ENCODE results near the gene PPP2R2D. TPM values are rescaled to one million over a fixed set of nuclear protein-coding genes. Genes with fewer than 3 reads are reported as not detected.

The PPP2R2D gene
- total RNA-seq, 1 experiment from 2014 or later, result 33.2 TPM

DNA sequence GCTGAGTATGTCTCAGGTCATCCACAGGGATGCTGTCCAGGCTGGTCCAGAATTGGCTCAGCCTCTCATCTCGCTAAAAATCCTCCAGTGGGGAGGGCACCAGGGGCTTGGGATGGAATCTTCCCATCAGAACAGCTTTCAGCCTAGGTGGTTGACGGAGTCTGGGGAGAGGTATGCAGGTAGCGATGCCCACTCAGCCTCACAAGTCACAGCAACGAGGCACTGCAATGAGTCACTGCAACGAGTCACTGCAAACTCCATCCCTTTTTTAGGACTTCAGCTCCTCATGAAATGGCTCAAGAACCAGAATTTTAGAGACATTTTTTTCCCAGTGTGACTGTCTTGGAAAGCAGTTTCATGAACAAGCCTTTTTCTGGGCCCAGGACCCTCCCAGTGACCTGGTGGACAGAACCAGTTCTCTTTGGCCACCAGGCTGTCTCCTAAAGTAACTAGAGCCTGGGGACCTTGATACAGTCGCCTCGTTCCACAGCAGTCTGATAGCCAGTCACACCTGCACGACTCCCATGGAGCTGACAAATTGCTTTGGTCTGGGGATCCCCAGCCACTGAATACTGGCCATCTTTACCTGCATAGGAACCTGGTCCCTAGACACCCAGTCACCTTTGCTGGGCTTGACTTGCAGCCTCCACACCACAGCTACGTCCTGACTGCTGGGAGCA, 41.3 kb upstream of the PPP2R2D start:
- Mint-ChIP-seq H3K9me3 (peaks cover 8% of the 10 kb centered on the region), H3K27me3 (ENCODE audit: low read depth) (no peaks in the 10 kb centered on the region; the same call in none of the 2 replicates), H3K36me3 (peaks cover 5% of the 10 kb centered on the region), H3K4me3 (no peak overlapping the region), H3K4me1 (no peaks in the 10 kb centered on the region), H3K27ac (no peak overlapping the region)
- DNase-seq (ENCODE audit: low spot score), result no peak
- POLR2A ChIA-PET, result no interaction called here
- CTCF ChIA-PET, result interaction anchor here (1.7 to 2.0 kb wide), 2 partner anchors 7 to 16 kb away, joined by 7 to 12 read pairs; no protein-coding TSS in a partner anchor
- TF ChIP-seq ESRRA (CRISPR knock-in tag; IDR thresholded peaks at IDR 0.05; ENCODE audit: borderline replicate concordance) (no peak), NFATC4 (CRISPR knock-in tag; IDR thresholded peaks at IDR 0.05) (no peak)
- no peak for ATAC-seq

DNA sequence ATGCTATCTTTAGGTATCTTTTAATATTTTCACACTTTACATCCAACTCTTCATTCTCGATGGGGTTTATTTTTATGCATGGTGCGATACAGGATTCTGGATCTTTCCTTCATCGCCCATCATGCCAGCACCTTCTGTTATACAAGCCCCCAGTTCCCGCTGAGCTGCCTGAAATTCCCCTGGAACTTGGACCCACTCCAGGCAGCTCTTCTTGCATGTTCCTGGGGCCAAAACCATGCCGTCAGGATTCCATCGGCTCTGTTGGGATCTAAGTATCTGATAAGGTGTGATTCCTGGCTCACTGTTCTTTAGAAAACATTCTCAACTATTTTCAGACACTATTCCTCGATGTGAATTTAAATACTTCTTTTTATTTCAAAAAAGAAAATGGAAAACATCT, 40.5 kb upstream of the PPP2R2D start:
- peaks cover 8% of the 10 kb centered on the region for H3K9me3 Mint-ChIP-seq
- H3K4me1 Mint-ChIP-seq, result no peaks in the 10 kb centered on the region
- no peak overlapping the region for H3K4me3 Mint-ChIP-seq
- no peak for DNase-seq (ENCODE audit: low spot score)
- H3K36me3 Mint-ChIP-seq, result peaks cover 5% of the 10 kb centered on the region
- no peak overlapping the region for H3K27ac Mint-ChIP-seq
- CTCF ChIA-PET, result interaction anchor here (1.1 to 2.0 kb wide), 5 partner anchors 8 to 163 kb away, joined by 3 to 12 read pairs (median 7); no protein-coding TSS in a partner anchor
- TF ChIP-seq, protein P1, sequence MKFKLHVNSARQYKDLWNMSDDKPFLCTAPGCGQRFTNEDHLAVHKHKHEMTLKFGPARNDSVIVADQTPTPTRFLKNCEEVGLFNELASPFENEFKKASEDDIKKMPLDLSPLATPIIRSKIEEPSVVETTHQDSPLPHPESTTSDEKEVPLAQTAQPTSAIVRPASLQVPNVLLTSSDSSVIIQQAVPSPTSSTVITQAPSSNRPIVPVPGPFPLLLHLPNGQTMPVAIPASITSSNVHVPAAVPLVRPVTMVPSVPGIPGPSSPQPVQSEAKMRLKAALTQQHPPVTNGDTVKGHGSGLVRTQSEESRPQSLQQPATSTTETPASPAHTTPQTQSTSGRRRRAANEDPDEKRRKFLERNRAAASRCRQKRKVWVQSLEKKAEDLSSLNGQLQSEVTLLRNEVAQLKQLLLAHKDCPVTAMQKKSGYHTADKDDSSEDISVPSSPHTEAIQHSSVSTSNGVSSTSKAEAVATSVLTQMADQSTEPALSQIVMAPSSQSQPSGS (CRISPR knock-in tag; IDR thresholded peaks at IDR 0.05; ENCODE audit: borderline replicate concordance, low read depth), result no peak
- TF ChIP-seq ZNF232 (CRISPR knock-in tag; IDR thresholded peaks at IDR 0.05), result no peak
- TF ChIP-seq MXD4 (CRISPR knock-in tag; IDR thresholded peaks at IDR 0.05; ENCODE audit: borderline replicate concordance), result no peak
- no peak for TF ChIP-seq ZNF219 (CRISPR knock-in tag; IDR thresholded peaks at IDR 0.05; ENCODE audit: borderline replicate concordance)
- TF ChIP-seq, protein P2, sequence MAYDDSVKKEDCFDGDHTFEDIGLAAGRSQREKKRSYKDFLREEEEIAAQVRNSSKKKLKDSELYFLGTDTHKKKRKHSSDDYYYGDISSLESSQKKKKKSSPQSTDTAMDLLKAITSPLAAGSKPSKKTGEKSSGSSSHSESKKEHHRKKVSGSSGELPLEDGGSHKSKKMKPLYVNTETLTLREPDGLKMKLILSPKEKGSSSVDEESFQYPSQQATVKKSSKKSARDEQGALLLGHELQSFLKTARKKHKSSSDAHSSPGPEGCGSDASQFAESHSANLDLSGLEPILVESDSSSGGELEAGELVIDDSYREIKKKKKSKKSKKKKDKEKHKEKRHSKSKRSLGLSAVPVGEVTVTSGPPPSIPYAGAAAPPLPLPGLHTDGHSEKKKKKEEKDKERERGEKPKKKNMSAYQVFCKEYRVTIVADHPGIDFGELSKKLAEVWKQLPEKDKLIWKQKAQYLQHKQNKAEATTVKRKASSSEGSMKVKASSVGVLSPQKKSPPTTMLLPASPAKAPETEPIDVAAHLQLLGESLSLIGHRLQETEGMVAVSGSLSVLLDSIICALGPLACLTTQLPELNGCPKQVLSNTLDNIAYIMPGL (CRISPR knock-in tag; IDR thresholded peaks at IDR 0.05), result no peak
- H3K27me3 Mint-ChIP-seq (ENCODE audit: low read depth), result no peaks in the 10 kb centered on the region; the same call in none of the 2 replicates
- POLR2A ChIA-PET, result no interaction called here
- no peak for ATAC-seq

DNA sequence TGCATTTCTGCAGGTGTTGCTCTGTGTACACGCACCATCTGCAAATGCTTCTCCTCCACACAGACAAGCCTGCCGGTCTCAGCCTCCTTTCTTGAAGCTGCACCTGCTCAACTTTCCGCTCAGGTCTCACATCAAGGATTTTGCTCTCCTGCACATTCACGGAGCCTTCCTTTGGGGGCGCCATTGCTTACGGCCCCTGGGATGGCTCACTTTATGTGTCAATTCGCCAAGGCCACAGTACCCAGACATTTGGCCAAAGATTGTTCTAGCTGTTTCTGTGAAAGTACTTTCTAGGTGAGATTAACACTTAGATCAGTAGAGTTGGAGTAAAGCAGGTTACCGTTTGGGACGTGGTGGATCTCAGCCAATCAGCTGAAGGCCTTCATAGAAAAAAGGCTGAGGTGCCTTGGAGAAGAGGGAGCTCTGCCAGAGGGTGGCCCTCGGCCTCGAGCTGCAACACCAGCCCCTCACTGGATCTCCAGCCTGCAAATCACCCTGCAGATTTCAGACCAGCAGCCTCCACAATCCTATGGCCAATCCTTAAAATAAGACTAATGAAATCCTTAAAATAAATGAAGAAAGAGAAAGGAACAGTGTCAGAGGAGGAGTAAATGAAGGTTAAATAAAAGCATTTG, 39.9 kb upstream of the PPP2R2D start:
- Mint-ChIP-seq H3K27me3 (ENCODE audit: low read depth) (no peaks in the 10 kb centered on the region; the same call in none of the 2 replicates), H3K36me3 (peaks cover 5% of the 10 kb centered on the region), H3K27ac (no peak overlapping the region), H3K4me3 (no peak overlapping the region), H3K4me1 (no peaks in the 10 kb centered on the region), H3K9me3 (peaks cover 8% of the 10 kb centered on the region)
- POLR2A ChIA-PET, result no interaction called here
- peak; percentile 43 for DNase-seq (ENCODE audit: low spot score)
- peak; percentile 63 for ATAC-seq
- CTCF ChIA-PET, result interaction anchor here (0.6 to 2.0 kb wide), 17 partner anchors 9 to 365 kb away, joined by 3 to 12 read pairs (median 3); no protein-coding TSS in a partner anchor
- TF ChIP-seq ZNF396 (CRISPR knock-in tag; IDR thresholded peaks at IDR 0.05; ENCODE audit: borderline replicate concordance) (no peak), ZNF671 (CRISPR knock-in tag; IDR thresholded peaks at IDR 0.05) (no peak), ESRRA (CRISPR knock-in tag; IDR thresholded peaks at IDR 0.05; ENCODE audit: borderline replicate concordance) (no peak), GABPB1 (CRISPR knock-in tag; IDR thresholded peaks at IDR 0.05) (no peak), MYBL2 (CRISPR knock-in tag; IDR thresholded peaks at IDR 0.05) (no peak)
- TF ChIP-seq, protein P3, sequence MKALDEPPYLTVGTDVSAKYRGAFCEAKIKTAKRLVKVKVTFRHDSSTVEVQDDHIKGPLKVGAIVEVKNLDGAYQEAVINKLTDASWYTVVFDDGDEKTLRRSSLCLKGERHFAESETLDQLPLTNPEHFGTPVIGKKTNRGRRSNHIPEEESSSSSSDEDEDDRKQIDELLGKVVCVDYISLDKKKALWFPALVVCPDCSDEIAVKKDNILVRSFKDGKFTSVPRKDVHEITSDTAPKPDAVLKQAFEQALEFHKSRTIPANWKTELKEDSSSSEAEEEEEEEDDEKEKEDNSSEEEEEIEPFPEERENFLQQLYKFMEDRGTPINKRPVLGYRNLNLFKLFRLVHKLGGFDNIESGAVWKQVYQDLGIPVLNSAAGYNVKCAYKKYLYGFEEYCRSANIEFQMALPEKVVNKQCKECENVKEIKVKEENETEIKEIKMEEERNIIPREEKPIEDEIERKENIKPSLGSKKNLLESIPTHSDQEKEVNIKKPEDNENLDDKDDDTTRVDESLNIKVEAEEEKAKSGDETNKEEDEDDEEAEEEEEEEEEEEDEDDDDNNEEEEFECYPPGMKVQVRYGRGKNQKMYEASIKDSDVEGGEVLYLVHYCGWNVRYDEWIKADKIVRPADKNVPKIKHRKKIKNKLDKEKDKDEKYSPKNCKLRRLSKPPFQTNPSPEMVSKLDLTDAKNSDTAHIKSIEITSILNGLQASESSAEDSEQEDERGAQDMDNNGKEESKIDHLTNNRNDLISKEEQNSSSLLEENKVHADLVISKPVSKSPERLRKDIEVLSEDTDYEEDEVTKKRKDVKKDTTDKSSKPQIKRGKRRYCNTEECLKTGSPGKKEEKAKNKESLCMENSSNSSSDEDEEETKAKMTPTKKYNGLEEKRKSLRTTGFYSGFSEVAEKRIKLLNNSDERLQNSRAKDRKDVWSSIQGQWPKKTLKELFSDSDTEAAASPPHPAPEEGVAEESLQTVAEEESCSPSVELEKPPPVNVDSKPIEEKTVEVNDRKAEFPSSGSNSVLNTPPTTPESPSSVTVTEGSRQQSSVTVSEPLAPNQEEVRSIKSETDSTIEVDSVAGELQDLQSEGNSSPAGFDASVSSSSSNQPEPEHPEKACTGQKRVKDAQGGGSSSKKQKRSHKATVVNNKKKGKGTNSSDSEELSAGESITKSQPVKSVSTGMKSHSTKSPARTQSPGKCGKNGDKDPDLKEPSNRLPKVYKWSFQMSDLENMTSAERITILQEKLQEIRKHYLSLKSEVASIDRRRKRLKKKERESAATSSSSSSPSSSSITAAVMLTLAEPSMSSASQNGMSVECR (CRISPR knock-in tag; IDR thresholded peaks at IDR 0.05; ENCODE audit: borderline replicate concordance), result no peak
- TF ChIP-seq, protein P4, sequence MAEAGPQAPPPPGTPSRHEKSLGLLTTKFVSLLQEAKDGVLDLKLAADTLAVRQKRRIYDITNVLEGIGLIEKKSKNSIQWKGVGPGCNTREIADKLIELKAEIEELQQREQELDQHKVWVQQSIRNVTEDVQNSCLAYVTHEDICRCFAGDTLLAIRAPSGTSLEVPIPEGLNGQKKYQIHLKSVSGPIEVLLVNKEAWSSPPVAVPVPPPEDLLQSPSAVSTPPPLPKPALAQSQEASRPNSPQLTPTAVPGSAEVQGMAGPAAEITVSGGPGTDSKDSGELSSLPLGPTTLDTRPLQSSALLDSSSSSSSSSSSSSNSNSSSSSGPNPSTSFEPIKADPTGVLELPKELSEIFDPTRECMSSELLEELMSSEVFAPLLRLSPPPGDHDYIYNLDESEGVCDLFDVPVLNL (CRISPR knock-in tag; IDR thresholded peaks at IDR 0.05; ENCODE audit: borderline replicate concordance, low read depth), result no peak
- TF ChIP-seq, protein P5, sequence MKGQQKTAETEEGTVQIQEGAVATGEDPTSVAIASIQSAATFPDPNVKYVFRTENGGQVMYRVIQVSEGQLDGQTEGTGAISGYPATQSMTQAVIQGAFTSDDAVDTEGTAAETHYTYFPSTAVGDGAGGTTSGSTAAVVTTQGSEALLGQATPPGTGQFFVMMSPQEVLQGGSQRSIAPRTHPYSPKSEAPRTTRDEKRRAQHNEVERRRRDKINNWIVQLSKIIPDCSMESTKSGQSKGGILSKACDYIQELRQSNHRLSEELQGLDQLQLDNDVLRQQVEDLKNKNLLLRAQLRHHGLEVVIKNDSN (CRISPR knock-in tag; IDR thresholded peaks at IDR 0.05), result no peak
- TF ChIP-seq, protein P6, sequence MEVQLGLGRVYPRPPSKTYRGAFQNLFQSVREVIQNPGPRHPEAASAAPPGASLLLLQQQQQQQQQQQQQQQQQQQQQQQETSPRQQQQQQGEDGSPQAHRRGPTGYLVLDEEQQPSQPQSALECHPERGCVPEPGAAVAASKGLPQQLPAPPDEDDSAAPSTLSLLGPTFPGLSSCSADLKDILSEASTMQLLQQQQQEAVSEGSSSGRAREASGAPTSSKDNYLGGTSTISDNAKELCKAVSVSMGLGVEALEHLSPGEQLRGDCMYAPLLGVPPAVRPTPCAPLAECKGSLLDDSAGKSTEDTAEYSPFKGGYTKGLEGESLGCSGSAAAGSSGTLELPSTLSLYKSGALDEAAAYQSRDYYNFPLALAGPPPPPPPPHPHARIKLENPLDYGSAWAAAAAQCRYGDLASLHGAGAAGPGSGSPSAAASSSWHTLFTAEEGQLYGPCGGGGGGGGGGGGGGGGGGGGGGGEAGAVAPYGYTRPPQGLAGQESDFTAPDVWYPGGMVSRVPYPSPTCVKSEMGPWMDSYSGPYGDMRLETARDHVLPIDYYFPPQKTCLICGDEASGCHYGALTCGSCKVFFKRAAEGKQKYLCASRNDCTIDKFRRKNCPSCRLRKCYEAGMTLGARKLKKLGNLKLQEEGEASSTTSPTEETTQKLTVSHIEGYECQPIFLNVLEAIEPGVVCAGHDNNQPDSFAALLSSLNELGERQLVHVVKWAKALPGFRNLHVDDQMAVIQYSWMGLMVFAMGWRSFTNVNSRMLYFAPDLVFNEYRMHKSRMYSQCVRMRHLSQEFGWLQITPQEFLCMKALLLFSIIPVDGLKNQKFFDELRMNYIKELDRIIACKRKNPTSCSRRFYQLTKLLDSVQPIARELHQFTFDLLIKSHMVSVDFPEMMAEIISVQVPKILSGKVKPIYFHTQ (CRISPR knock-in tag; IDR thresholded peaks at IDR 0.05), result no peak

Data from WTC11 (cell line).